ENCODE measurements around the gene CD44.
A peak's percentile ranks its signal among the peaks of the same experiment; 100 is the strongest.

Gene CD44

GRCh38 chr11:35277827-35278226, 138.9 kb downstream of the CD44 start:
- TF ChIP-seq CTCF (conservative IDR thresholded peaks at IDR 0.05; ENCODE audit: low read depth, low read length), result no peak
- DNase-seq (ENCODE audit: low read depth), result no peak
- no peak overlapping the region for H3K4me3 ChIP-seq (ENCODE audit: low read length)

GRCh38 chr11:35280727-35281126, 141.8 kb downstream of the CD44 start:
- no peak overlapping the region for H3K4me3 ChIP-seq (ENCODE audit: low read length)
- no peak for DNase-seq (ENCODE audit: low read depth)
- TF ChIP-seq CTCF (conservative IDR thresholded peaks at IDR 0.05; ENCODE audit: low read depth, low read length), result no peak

- DNase-seq (ENCODE audit: low read depth), result peak; percentile 55
- TF ChIP-seq CTCF (conservative IDR thresholded peaks at IDR 0.05; ENCODE audit: low read depth, low read length), result no peak
- H3K4me3 ChIP-seq (ENCODE audit: low read length), result no peak overlapping the region
These were observed 142.3 kb downstream of the CD44 start for GRCh38 chr11:35281169-35281688.
